Hepatocyte (in vitro differentiated cells): ENCODE data around the gene EIF4B.

ENCODE experiments used
- CTCF ChIP-seq: fragments of 200-600 bp; sonication (generic); IDR thresholded peaks from 2 replicates; pipeline ENCODE4 v1.5.1; 2016; ENCODE audit warnings: antibody characterized with exemption, mild to moderate bottlenecking; ENCODE audit not compliant: poor library complexity
- EZH2phosphoT487 ChIP-seq: fragments of 200-600 bp; sonication (generic); IDR thresholded peaks from one replicate; pipeline ENCODE4 v1.6.1; 2018; ENCODE audit warnings: antibody characterized with exemption, mild to moderate bottlenecking, low read depth, moderate library complexity; ENCODE audit not compliant: unreplicated experiment, severe bottlenecking

GRCh38 chr12:53078425-53079225 is 72.4 kb downstream of the EIF4B start:
- TF ChIP-seq CTCF: no peak
- no peak for TF ChIP-seq EZH2phosphoT487
